ENCODE measurements around the gene EIF2S1. TPM values are rescaled to one million over a fixed set of nuclear protein-coding genes. Genes with fewer than 3 reads are reported as not detected.

EIF2S1 gene
- total and polyA plus RNA-seq, 3 donors from 2014 or later: 82.1 to 158 (median 83.9) TPM

DNA sequence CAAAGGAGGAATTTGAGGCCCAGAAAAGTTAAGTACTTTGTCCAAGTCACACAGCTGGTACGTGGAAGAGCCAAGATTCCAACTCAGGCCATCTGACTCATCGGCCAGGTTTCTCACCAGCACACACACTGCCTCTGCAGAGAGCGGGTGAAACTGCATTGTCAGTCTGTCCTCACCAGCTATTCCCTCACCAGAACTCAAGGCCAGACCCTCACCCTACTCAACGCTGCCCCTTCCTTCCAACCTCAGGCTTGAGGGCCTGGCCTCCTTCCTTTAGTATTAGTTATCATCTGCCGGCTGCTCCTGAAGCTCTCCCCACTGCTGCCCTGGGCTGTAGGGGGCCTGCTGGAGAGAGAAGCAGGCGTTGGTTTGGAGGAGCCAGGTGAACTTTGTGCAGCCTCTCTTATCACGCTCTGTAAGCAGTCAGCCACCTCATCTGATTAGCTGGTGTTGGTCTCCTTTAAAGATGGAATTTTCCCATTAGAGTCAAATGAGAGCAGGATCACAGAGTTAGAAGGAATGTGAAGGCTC lies 68.4 kb downstream of the EIF2S1 start:
- no peaks in the 10 kb centered on the region for H3K36me3 ChIP-seq (ENCODE audit: low read depth, missing control alignments)
- intact Hi-C loops (cut with DNase I; ENCODE audit: low total_unique reads): loop anchor here (5.0 kb wide), 1 partner anchor 139 kb away; no protein-coding TSS in a partner anchor
- TF ChIP-seq, protein P1, sequence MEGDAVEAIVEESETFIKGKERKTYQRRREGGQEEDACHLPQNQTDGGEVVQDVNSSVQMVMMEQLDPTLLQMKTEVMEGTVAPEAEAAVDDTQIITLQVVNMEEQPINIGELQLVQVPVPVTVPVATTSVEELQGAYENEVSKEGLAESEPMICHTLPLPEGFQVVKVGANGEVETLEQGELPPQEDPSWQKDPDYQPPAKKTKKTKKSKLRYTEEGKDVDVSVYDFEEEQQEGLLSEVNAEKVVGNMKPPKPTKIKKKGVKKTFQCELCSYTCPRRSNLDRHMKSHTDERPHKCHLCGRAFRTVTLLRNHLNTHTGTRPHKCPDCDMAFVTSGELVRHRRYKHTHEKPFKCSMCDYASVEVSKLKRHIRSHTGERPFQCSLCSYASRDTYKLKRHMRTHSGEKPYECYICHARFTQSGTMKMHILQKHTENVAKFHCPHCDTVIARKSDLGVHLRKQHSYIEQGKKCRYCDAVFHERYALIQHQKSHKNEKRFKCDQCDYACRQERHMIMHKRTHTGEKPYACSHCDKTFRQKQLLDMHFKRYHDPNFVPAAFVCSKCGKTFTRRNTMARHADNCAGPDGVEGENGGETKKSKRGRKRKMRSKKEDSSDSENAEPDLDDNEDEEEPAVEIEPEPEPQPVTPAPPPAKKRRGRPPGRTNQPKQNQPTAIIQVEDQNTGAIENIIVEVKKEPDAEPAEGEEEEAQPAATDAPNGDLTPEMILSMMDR (IDR thresholded peaks at IDR 0.05): peak in 1 of 3 experiments; percentile 11
- no peak for TF ChIP-seq POLR2A (IDR thresholded peaks at IDR 0.05)
- WGBS, 2 donors: 57 to 58% methylated on average over 5 to 7 of the region's 7 CpGs
- no peak overlapping the region for H3K27ac ChIP-seq
- DNase-seq: no peak
- no peak overlapping the region for H3K4me3 ChIP-seq
- H3K9me3 ChIP-seq: no peaks in the 10 kb centered on the region
- peaks cover 17% of the 10 kb centered on the region for H3K4me1 ChIP-seq
- no peaks in the 10 kb centered on the region for H3K27me3 ChIP-seq

DNA sequence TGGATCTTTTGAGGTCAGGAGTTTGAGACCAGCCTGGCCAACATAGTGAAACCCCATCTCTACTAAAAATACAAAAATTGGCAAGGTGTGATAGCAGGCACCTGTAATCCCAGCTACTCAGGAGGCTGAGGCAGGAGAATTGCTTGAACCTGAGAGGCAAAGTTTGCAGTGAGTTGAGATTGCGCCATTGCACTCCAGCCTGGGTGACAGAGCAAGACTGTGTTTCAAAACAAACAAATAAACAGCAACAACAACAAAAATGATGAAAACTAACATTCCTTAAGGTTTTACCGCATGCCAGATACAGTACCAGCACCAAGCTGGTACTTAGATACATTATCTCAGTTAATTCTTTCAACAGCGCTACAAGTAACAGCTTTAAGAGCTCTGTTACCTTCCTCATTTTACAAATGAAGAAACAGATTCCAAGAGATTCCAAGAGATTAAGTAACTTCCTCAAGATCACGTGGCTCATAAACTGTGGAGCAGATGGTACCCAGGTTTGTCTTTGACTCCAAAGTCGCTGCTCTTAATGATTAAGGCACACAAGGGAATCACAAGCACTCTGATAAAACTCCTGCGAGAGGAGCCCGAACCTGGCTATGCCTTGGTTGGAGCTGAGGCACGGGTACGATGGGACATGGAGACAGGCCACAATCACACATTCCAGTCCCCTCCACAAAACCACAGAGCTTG lies 69.5 kb downstream of the EIF2S1 start:
- WGBS, 2 donors: 78 to 81% methylated on average over 9 of the region's 9 CpGs

DNA sequence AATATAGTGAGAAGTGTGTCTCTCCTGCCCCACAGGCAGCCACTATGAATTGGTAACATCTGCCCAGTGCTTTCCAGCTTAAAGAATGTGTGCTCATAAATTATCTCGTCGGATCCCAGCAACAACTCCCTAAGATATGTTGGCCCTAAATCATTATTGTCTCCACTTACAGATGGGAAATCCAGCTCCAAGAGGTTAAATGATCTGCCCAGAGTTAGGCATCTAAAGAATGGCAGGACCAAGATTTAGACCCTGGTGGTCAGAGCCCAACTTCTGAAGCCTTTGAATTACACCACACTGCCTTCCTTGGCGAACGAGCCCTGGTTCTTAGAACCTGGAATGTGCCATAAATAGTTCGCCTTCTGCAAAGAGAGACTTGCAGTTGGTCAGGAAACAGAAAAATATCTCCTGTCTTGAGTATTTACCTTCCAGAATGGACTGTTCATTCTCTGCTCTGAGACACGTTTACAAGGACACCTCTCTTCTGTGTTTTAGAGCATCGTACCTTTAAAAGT lies 72.0 kb downstream of the EIF2S1 start:
- Histone ChIP-seq H3K4me3 (no peak overlapping the region), H3K9me3 (no peaks in the 10 kb centered on the region), H3K4me1 (peaks cover 18% of the 10 kb centered on the region), H3K27me3 (no peaks in the 10 kb centered on the region), H3K36me3 (ENCODE audit: low read depth, missing control alignments) (no peaks in the 10 kb centered on the region), H3K27ac (no peak overlapping the region)
- 69 to 74% methylated on average over 7 of the region's 7 CpGs for WGBS, 2 donors
- intact Hi-C loops (cut with DNase I; ENCODE audit: low total_unique reads): no loop called here
- no peak for DNase-seq
- TF ChIP-seq POLR2A (IDR thresholded peaks at IDR 0.05): no peak
- TF ChIP-seq, protein P1 (IDR thresholded peaks at IDR 0.05): no peak

More for the DNA sequence above, 69.5 kb downstream of the EIF2S1 start:
- DNase-seq: no peak
- no peak overlapping the region for H3K27ac ChIP-seq
- H3K9me3 ChIP-seq: no peaks in the 10 kb centered on the region
- H3K36me3 ChIP-seq (ENCODE audit: low read depth, missing control alignments): no peaks in the 10 kb centered on the region
- intact Hi-C loops (cut with DNase I; ENCODE audit: low total_unique reads): loop anchor here (5.0 kb wide), 1 partner anchor 138 kb away; no protein-coding TSS in a partner anchor
- TF ChIP-seq POLR2A (IDR thresholded peaks at IDR 0.05): no peak
- TF ChIP-seq, protein P1 (IDR thresholded peaks at IDR 0.05): no peak
- H3K27me3 ChIP-seq: no peaks in the 10 kb centered on the region
- H3K4me1 ChIP-seq: peaks cover 17% of the 10 kb centered on the region
- no peak overlapping the region for H3K4me3 ChIP-seq

DNA sequence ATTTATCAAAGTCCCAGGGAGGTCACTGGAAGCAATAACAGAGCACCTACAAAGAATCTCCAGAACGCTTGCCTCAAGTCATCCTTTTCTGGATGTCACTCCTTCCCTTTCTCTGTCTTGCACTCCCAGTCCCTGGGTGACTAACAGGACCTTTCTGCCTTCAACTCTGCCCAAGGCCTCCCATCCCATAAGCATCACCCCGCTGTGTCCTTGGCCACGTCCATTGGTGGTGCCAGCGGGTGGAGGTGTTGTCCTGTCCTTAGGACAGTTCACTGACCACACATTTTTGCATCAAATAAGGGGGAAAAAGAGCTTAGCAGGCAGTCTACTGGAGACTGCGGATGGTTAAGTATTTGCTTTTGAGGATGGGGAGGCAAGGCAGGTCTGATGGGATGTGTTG lies 75.5 kb downstream of the EIF2S1 start:
- intact Hi-C loops (cut with DNase I; ENCODE audit: low total_unique reads): no loop called here
- Histone ChIP-seq H3K36me3 (ENCODE audit: low read depth, missing control alignments) (no peaks in the 10 kb centered on the region), H3K4me3 (no peak overlapping the region), H3K27ac (peak overlapping the region in 1 of 2 donors; percentile 45), H3K9me3 (no peaks in the 10 kb centered on the region), H3K27me3 (no peaks in the 10 kb centered on the region), H3K4me1 (peaks cover 15% of the 10 kb centered on the region)
- no peak for DNase-seq
- no peak for TF ChIP-seq POLR2A (IDR thresholded peaks at IDR 0.05)
- TF ChIP-seq, protein P1 (IDR thresholded peaks at IDR 0.05): no peak
- 79 to 92% methylated on average over 5 of the region's 5 CpGs for WGBS, 2 donors

Small RNA genes lying within 50 kb of the gene (small RNA-seq; reads per million reads assigned to genes)
- gene RF00019: 0 reads per million in 2 donors

Other genes with a start within 250 kb of the EIF2S1 start
- gene GARIN2, start 170.9 kb upstream of the EIF2S1 start, total RNA-seq: 10 to 100 TPM in 1 of 2 donors, 1 to 10 TPM in 1; 7.6 to 21.7 TPM
- 34.5 TPM for gene GARIN2, start 170.9 kb upstream of the EIF2S1 start, polyA plus RNA-seq (ENCODE audit: insufficient read depth, low read depth, low replicate concordance)
- 10 to 100 TPM; 25.4 to 27.3 TPM for gene PALS1, start 118.9 kb upstream of the EIF2S1 start, total RNA-seq
- 13.5 TPM for gene PALS1, start 118.9 kb upstream of the EIF2S1 start, polyA plus RNA-seq (ENCODE audit: insufficient read depth, low read depth, low replicate concordance)
- gene ATP6V1D, start 524 bp upstream of the EIF2S1 start, total RNA-seq: 100 to 1,000 TPM in 1 of 2 donors, 10 to 100 TPM in 1; 75.6 to 103 TPM
- 68.0 TPM for gene ATP6V1D, start 524 bp upstream of the EIF2S1 start, polyA plus RNA-seq (ENCODE audit: insufficient read depth, low read depth, low replicate concordance)
- 1 to 10 TPM; 4.2 to 5.7 TPM for gene PLEK2, start 51.8 kb downstream of the EIF2S1 start, total RNA-seq
- gene PLEK2, start 51.8 kb downstream of the EIF2S1 start, polyA plus RNA-seq (ENCODE audit: insufficient read depth, low read depth, low replicate concordance): 7.1 TPM
- gene TMEM229B, start 128.4 kb downstream of the EIF2S1 start, total RNA-seq: 10 to 100 TPM; 59.6 to 77.4 TPM
- gene TMEM229B, start 128.4 kb downstream of the EIF2S1 start, polyA plus RNA-seq (ENCODE audit: insufficient read depth, low read depth, low replicate concordance): 12.6 TPM
- 10 to 100 TPM; 49.1 to 61.3 TPM for gene PLEKHH1, start 173.0 kb downstream of the EIF2S1 start, total RNA-seq
- 21.4 TPM for gene PLEKHH1, start 173.0 kb downstream of the EIF2S1 start, polyA plus RNA-seq (ENCODE audit: insufficient read depth, low read depth, low replicate concordance)
- gene PIGH, start 239.9 kb downstream of the EIF2S1 start, total RNA-seq: 10 to 100 TPM; 44.1 to 45.2 TPM
- 69.3 TPM for gene PIGH, start 239.9 kb downstream of the EIF2S1 start, polyA plus RNA-seq (ENCODE audit: insufficient read depth, low read depth, low replicate concordance)